ENCODE data around the gene AP1G1.

The AP1G1 gene

GRCh38 chr16:71727551-71728324, 80.9 kb downstream of the AP1G1 start:
- no peak for DNase-seq
- no peak overlapping the region for H2BK120ac ChIP-seq (ENCODE audit: low read depth, low read length)
- no CpG with 5 or more reads among the region's 8 CpGs for WGBS (ENCODE audit: extremely low coverage, insufficient coverage, low lambda C conversion rate)

GRCh38 chr16:71726476-71727315, 81.9 kb downstream of the AP1G1 start:
- Histone ChIP-seq H3K79me1 (ENCODE audit: low read length) (no peaks in the 10 kb centered on the region), H3K4me3 (ENCODE audit: low read length) (no peak overlapping the region), H3K23ac (ENCODE audit: low read length) (no peak overlapping the region), H3K27ac (ENCODE audit: low read depth, low read length) (no peak overlapping the region), H4K5ac (ENCODE audit: low read length) (no peak overlapping the region), H3K18ac (ENCODE audit: low read length) (no peak overlapping the region), H3K9ac (ENCODE audit: low read length) (no peak overlapping the region), H3K4me1 (ENCODE audit: control insufficient read depth, low read depth, low read length) (no peaks in the 10 kb centered on the region), H2BK5ac (ENCODE audit: low read length) (no peak overlapping the region), H3K4ac (ENCODE audit: low read depth, low read length) (no peak overlapping the region), H2BK15ac (replicated peaks; ENCODE audit: low read depth) (no peak overlapping the region), H3K4me2 (ENCODE audit: low read length) (no peak overlapping the region), H3K27me3 (ENCODE audit: insufficient read depth, low read length, poor library complexity) (no peaks in the 10 kb centered on the region), H2AK5ac (ENCODE audit: low read length) (no peak overlapping the region), H3K36me3 (ENCODE audit: control insufficient read depth, insufficient read depth, low read length) (no peaks in the 10 kb centered on the region), H4K8ac (ENCODE audit: low read depth, low read length) (no peak overlapping the region), H2BK120ac (ENCODE audit: low read depth, low read length) (no peak overlapping the region), H3K56ac (ENCODE audit: low read length) (no peak overlapping the region), H3K79me2 (ENCODE audit: control insufficient read depth, insufficient read depth, low read length) (peaks cover 5% of the 10 kb centered on the region)
- no CpG with 5 or more reads among the region's 4 CpGs for WGBS (ENCODE audit: extremely low coverage, insufficient coverage, low lambda C conversion rate)
- no peak for DNase-seq

More at GRCh38 chr16:71727551-71728324, 80.9 kb downstream of the AP1G1 start:
- Histone ChIP-seq H3K18ac (ENCODE audit: low read length) (no peak overlapping the region), H2BK15ac (replicated peaks; ENCODE audit: low read depth) (no peak overlapping the region), H3K27me3 (ENCODE audit: insufficient read depth, low read length, poor library complexity) (no peaks in the 10 kb centered on the region), H3K56ac (ENCODE audit: low read length) (no peak overlapping the region), H4K8ac (ENCODE audit: low read depth, low read length) (no peak overlapping the region), H3K4ac (ENCODE audit: low read depth, low read length) (no peak overlapping the region), H3K36me3 (ENCODE audit: control insufficient read depth, insufficient read depth, low read length) (peaks cover 1% of the 10 kb centered on the region), H3K9ac (ENCODE audit: low read length) (no peak overlapping the region), H3K79me2 (ENCODE audit: control insufficient read depth, insufficient read depth, low read length) (no peaks in the 10 kb centered on the region), H3K23ac (ENCODE audit: low read length) (no peak overlapping the region), H3K4me1 (ENCODE audit: control insufficient read depth, low read depth, low read length) (no peaks in the 10 kb centered on the region), H3K79me1 (ENCODE audit: low read length) (no peaks in the 10 kb centered on the region), H3K4me3 (ENCODE audit: low read length) (no peak overlapping the region), H2AK5ac (ENCODE audit: low read length) (no peak overlapping the region), H4K5ac (ENCODE audit: low read length) (no peak overlapping the region), H3K4me2 (ENCODE audit: low read length) (no peak overlapping the region), H3K27ac (ENCODE audit: low read depth, low read length) (no peak overlapping the region), H2BK5ac (ENCODE audit: low read length) (no peak overlapping the region)

GRCh38 chr16:71724320-71724751, 84.3 kb downstream of the AP1G1 start, which contains the start of gene PHLPP2:
TSS of gene PHLPP2 (minus strand) at chr16:71724701. CDS start at chr16:71714795, 9,906 bp downstream.
- H3K27me3 ChIP-seq (ENCODE audit: insufficient read depth, low read length, poor library complexity) = no peaks in the 10 kb centered on the region
- H2AK5ac ChIP-seq (ENCODE audit: low read length) = no peak within 1 kb of the TSS
- no peaks in the 10 kb centered on the region for H3K79me1 ChIP-seq (ENCODE audit: low read length)
- H2BK15ac ChIP-seq (replicated peaks; ENCODE audit: low read depth) = no peak within 1 kb of the TSS
- peak within 1 kb of the TSS; percentile 7 for H2BK120ac ChIP-seq (ENCODE audit: low read depth, low read length)
- no peak within 1 kb of the TSS for H2BK5ac ChIP-seq (ENCODE audit: low read length)
- H3K79me2 ChIP-seq (ENCODE audit: control insufficient read depth, insufficient read depth, low read length) = peaks cover 15% of the 10 kb centered on the region
- H3K23ac ChIP-seq (ENCODE audit: low read length) = no peak within 1 kb of the TSS
- peak within 1 kb of the TSS; percentile 80 for H3K4me2 ChIP-seq (ENCODE audit: low read length)
- H3K4ac ChIP-seq (ENCODE audit: low read depth, low read length) = peak within 1 kb of the TSS; percentile 75
- H3K4me1 ChIP-seq (ENCODE audit: control insufficient read depth, low read depth, low read length) = no peaks in the 10 kb centered on the region
- H3K36me3 ChIP-seq (ENCODE audit: control insufficient read depth, insufficient read depth, low read length) = no peaks in the 10 kb centered on the region
- peak within 1 kb of the TSS; percentile 96 for H3K18ac ChIP-seq (ENCODE audit: low read length)
- WGBS (ENCODE audit: extremely low coverage, insufficient coverage, low lambda C conversion rate) = no CpG with 5 or more reads among the region's 10 CpGs
- H4K8ac ChIP-seq (ENCODE audit: low read depth, low read length) = peak within 1 kb of the TSS; percentile 97
- H3K9ac ChIP-seq (ENCODE audit: low read length) = peak within 1 kb of the TSS; percentile 87
- peak within 1 kb of the TSS; percentile 86 for H3K56ac ChIP-seq (ENCODE audit: low read length)
- H3K4me3 ChIP-seq (ENCODE audit: low read length) = peak within 1 kb of the TSS; percentile 78
- H3K27ac ChIP-seq (ENCODE audit: low read depth, low read length) = peak within 1 kb of the TSS; percentile 96
- no peak within 1 kb of the TSS for H4K5ac ChIP-seq (ENCODE audit: low read length)
- DNase-seq = no peak

- DNase-seq = peak; percentile 82
- Histone ChIP-seq H3K27me3 (ENCODE audit: insufficient read depth, low read length, poor library complexity) (no peaks in the 10 kb centered on the region), H4K8ac (ENCODE audit: low read depth, low read length) (peak overlapping the region; percentile 97), H2BK120ac (ENCODE audit: low read depth, low read length) (peak overlapping the region; percentile 7), H3K27ac (ENCODE audit: low read depth, low read length) (peak overlapping the region; percentile 96), H3K23ac (ENCODE audit: low read length) (no peak overlapping the region), H3K4me1 (ENCODE audit: control insufficient read depth, low read depth, low read length) (no peaks in the 10 kb centered on the region), H3K56ac (ENCODE audit: low read length) (peak overlapping the region; percentile 86), H3K4me3 (ENCODE audit: low read length) (peak overlapping the region; percentile 78), H3K4me2 (ENCODE audit: low read length) (peak overlapping the region; percentile 80), H3K18ac (ENCODE audit: low read length) (peak overlapping the region; percentile 96), H2BK15ac (replicated peaks; ENCODE audit: low read depth) (no peak overlapping the region), H3K9ac (ENCODE audit: low read length) (peak overlapping the region; percentile 87), H4K5ac (ENCODE audit: low read length) (no peak overlapping the region), H3K79me1 (ENCODE audit: low read length) (no peaks in the 10 kb centered on the region), H3K36me3 (ENCODE audit: control insufficient read depth, insufficient read depth, low read length) (no peaks in the 10 kb centered on the region), H2BK5ac (ENCODE audit: low read length) (no peak overlapping the region), H3K79me2 (ENCODE audit: control insufficient read depth, insufficient read depth, low read length) (peaks cover 21% of the 10 kb centered on the region), H3K4ac (ENCODE audit: low read depth, low read length) (peak overlapping the region; percentile 75), H2AK5ac (ENCODE audit: low read length) (no peak overlapping the region)
- no CpG with 5 or more reads among the region's 104 CpGs for WGBS (ENCODE audit: extremely low coverage, insufficient coverage, low lambda C conversion rate)
Measured at GRCh38 chr16:71723537-71724319, 84.9 kb downstream of the AP1G1 start.

- Histone ChIP-seq H3K27ac (ENCODE audit: low read depth, low read length) (peak overlapping the region; percentile 96), H2AK5ac (ENCODE audit: low read length) (no peak overlapping the region), H3K79me1 (ENCODE audit: low read length) (no peaks in the 10 kb centered on the region), H3K4me1 (ENCODE audit: control insufficient read depth, low read depth, low read length) (no peaks in the 10 kb centered on the region), H3K4me3 (ENCODE audit: low read length) (peak overlapping the region; percentile 78), H3K4me2 (ENCODE audit: low read length) (peak overlapping the region; percentile 69), H3K27me3 (ENCODE audit: insufficient read depth, low read length, poor library complexity) (no peaks in the 10 kb centered on the region), H3K18ac (ENCODE audit: low read length) (peak overlapping the region; percentile 96), H3K56ac (ENCODE audit: low read length) (peak overlapping the region; percentile 86), H3K9ac (ENCODE audit: low read length) (peak overlapping the region; percentile 87), H4K8ac (ENCODE audit: low read depth, low read length) (no peak overlapping the region), H2BK5ac (ENCODE audit: low read length) (no peak overlapping the region), H3K79me2 (ENCODE audit: control insufficient read depth, insufficient read depth, low read length) (peaks cover 26% of the 10 kb centered on the region), H3K4ac (ENCODE audit: low read depth, low read length) (peak overlapping the region; percentile 75), H4K5ac (ENCODE audit: low read length) (no peak overlapping the region), H2BK15ac (replicated peaks; ENCODE audit: low read depth) (no peak overlapping the region), H3K23ac (ENCODE audit: low read length) (no peak overlapping the region), H3K36me3 (ENCODE audit: control insufficient read depth, insufficient read depth, low read length) (no peaks in the 10 kb centered on the region), H2BK120ac (ENCODE audit: low read depth, low read length) (peak overlapping the region; percentile 7)
- peak; percentile 95 for DNase-seq
- WGBS (ENCODE audit: extremely low coverage, insufficient coverage, low lambda C conversion rate) = 100% methylated on average over 1 of the region's 59 CpGs
Measured at GRCh38 chr16:71722801-71723536, 85.7 kb downstream of the AP1G1 start.
